Transverse colon (tissue), 4 donors: ENCODE measurements around the gene FAM50B. TPM values are rescaled to one million over a fixed set of nuclear protein-coding genes. Genes with fewer than 3 reads are reported as not detected.
A peak's percentile ranks its signal among the peaks of the same experiment; 100 is the strongest.

ENCODE experiments used
- DNase-seq: peaks from one replicate; pipeline ENCODE4 v3.0.0-alpha.2; 2019
- H3K27ac ChIP-seq, 4 donors: fragments of 200-600 bp; sonication (generic); 2 replicates each; pipeline ENCODE4 v1.5.1; 2016 to 2018; ENCODE audit warnings: inconsistent platforms in 4 of 4
- H3K27me3 ChIP-seq: fragments of 200-600 bp; sonication (generic); 2 replicates; pipeline ENCODE4 v1.5.1; 2017; ENCODE audit warnings: inconsistent platforms
- H3K36me3 ChIP-seq, 4 donors: fragments of 200-600 bp; sonication (generic); 2 replicates each; pipeline ENCODE4 v1.5.1; 2017 to 2019; ENCODE audit warnings: inconsistent platforms in 4 of 4
- H3K4me1 ChIP-seq, 4 donors: fragments of 200-600 bp; sonication (generic); 2 replicates each; pipeline ENCODE4 v1.5.1; 2017 to 2020; ENCODE audit warnings: inconsistent platforms in 4 of 4
- H3K4me3 ChIP-seq, 4 donors: fragments of 200-600 bp; sonication (generic); 1 replicate in 1 of 4; 2 replicates in 3 of 4; pipeline versions ENCODE4 v1.5.1 to v1.6.1; 2017 to 2019; ENCODE audit warnings: inconsistent platforms in 4 of 4
- H3K9me3 ChIP-seq, 2 donors: fragments of 200-600 bp; sonication (generic); 2 replicates each; pipeline ENCODE4 v1.5.1; 2017 to 2019; ENCODE audit warnings: inconsistent platforms in 2 of 2
- EP300 ChIP-seq: sonication (generic); formaldehyde crosslinking; IDR thresholded peaks from one replicate; pipeline ENCODE4 v1.6.1; 2017; ENCODE audit warnings: antibody characterized with exemption, low read depth
- POLR2A ChIP-seq: fragments of 450-650 bp; IDR thresholded peaks from one replicate; pipeline ENCODE4 v1.6.1; 2016; ENCODE audit warnings: antibody characterized with exemption, mild to moderate bottlenecking, moderate library complexity
- POLR2AphosphoS5 ChIP-seq, 3 donors: sonication (generic); formaldehyde crosslinking; IDR thresholded peaks; one replicate each; pipeline ENCODE4 v1.6.1; 2016; ENCODE audit warnings: antibody characterized with exemption in 3 of 3
- WGBS, 2 donors: methylation state at CpG; one replicate each; pipeline ENCODE4 v1.1.5; 2018; ENCODE audit warnings: low coverage in 1 of 2; 5-methylcytosine and 5-hydroxymethylcytosine counted together
- in situ Hi-C, 4 donors: fragments of 200-750 bp; cut with MboI; loops; one replicate each; pipeline versions ENCODE4 v1.15.0 to v1.15.1; 2017; ENCODE audit warnings: low sequenced_read_pairs in 3 of 4, low pct_ligation_motif_present in 1 of 4, low pct_unique_long_range_greater_than_20kb in 1 of 4
- intact Hi-C: fragments of 100-400 bp; cut with DNase I; formaldehyde crosslinking; loops from one replicate; pipeline ENCODE4 v1.15.1; 2023; ENCODE audit warnings: low total_unique reads
- total RNA-seq, 4 donors: library from RNA; depleted of rRNA; stranded (reverse); fragments of >200 nt; gene quantifications; one replicate each; pipeline ENCODE4 v1.1.0, GENCODE V29; 2016
- TF ChIP-seq, protein P1 (sequence below), 5 experiments: fragments of 200-600 bp in 3 of 5; fragments of 450-650 bp in 2 of 5; sonication (generic) in 3 of 5; IDR thresholded peaks; 1 replicate in 2 of 5; 2 replicates in 3 of 5; pipeline ENCODE4 v1.5.1; 2016 to 2017; ENCODE audit warnings: antibody characterized with exemption in 5 of 5, inconsistent platforms in 3 of 5, mild to moderate bottlenecking in 2 of 5, moderate library complexity in 1 of 5

Gene FAM50B, protein sequence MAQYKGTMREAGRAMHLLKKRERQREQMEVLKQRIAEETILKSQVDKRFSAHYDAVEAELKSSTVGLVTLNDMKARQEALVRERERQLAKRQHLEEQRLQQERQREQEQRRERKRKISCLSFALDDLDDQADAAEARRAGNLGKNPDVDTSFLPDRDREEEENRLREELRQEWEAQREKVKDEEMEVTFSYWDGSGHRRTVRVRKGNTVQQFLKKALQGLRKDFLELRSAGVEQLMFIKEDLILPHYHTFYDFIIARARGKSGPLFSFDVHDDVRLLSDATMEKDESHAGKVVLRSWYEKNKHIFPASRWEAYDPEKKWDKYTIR
- total RNA-seq: 1 to 10 TPM in 3 of 4 donors, not detected in 1; 3.4 to 6.4 (median 5.2) TPM

DNA sequence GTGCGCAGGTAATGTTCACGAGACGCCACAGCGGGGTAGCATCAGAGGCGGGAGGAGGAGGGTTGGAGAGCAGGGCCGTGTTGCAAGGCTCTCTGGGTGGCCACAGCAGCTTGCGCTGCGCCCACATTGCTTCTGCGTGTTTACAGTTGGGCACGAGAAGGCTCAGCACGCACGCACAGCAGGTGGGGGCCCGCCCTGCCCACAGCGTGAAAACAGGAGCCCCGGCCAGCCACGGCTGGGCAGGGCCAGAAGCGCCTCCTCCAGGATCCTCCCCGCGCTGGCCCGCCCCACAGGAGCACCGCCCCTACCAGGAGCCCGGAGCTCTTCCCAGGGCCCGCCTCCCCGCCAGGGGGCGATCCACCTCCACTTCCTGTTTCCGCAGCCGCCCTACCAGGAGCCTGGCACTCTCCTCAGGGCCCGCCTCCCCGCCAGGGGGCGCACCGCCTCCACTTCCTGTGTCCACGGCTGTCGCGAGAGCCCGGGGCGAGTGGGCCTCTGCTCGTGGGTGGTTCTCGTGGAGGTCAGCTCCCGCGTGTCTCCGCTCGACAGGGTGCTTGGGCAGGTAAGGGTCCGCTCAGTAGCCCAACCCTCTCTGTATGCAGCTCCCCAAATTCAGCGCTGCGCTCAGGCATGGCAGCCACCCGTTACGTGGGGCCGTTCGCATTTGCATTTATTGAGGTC is at the start of gene FAM50B:
TSS of gene FAM50B (plus strand) at position 449 of the 681 bp plus-strand sequence. CDS start 439 bp downstream, outside the sequence.
- Histone ChIP-seq H3K4me3 (peak within 1 kb of the TSS; percentile 23 to 52 (median 35)), H3K27me3 (no peaks in the 10 kb centered on the region), H3K36me3 (no peaks in the 10 kb centered on the region), H3K27ac (peak within 1 kb of the TSS; percentile 57 to 74 (median 72)), H3K4me1 (peaks cover 0 to 3% (median 0%) of the 10 kb centered on the region in 4 donors), H3K9me3 (no peaks in the 10 kb centered on the region)
- WGBS, 2 donors: 50 to 65% methylated on average over 1 to 49 of the region's 49 CpGs
- intact Hi-C loops: no loop called here
- in situ Hi-C loops: no loop called here
- DNase-seq: peak; percentile 94
- no peak for TF ChIP-seq EP300
- TF ChIP-seq, protein P1, sequence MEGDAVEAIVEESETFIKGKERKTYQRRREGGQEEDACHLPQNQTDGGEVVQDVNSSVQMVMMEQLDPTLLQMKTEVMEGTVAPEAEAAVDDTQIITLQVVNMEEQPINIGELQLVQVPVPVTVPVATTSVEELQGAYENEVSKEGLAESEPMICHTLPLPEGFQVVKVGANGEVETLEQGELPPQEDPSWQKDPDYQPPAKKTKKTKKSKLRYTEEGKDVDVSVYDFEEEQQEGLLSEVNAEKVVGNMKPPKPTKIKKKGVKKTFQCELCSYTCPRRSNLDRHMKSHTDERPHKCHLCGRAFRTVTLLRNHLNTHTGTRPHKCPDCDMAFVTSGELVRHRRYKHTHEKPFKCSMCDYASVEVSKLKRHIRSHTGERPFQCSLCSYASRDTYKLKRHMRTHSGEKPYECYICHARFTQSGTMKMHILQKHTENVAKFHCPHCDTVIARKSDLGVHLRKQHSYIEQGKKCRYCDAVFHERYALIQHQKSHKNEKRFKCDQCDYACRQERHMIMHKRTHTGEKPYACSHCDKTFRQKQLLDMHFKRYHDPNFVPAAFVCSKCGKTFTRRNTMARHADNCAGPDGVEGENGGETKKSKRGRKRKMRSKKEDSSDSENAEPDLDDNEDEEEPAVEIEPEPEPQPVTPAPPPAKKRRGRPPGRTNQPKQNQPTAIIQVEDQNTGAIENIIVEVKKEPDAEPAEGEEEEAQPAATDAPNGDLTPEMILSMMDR (IDR thresholded peaks at IDR 0.05): peak; percentile 81 to 99 (median 92)
- no peak for TF ChIP-seq POLR2A
- TF ChIP-seq POLR2AphosphoS5 (IDR thresholded peaks at IDR 0.05): peak in 2 of 3 donors; percentile 7 to 20

DNA sequence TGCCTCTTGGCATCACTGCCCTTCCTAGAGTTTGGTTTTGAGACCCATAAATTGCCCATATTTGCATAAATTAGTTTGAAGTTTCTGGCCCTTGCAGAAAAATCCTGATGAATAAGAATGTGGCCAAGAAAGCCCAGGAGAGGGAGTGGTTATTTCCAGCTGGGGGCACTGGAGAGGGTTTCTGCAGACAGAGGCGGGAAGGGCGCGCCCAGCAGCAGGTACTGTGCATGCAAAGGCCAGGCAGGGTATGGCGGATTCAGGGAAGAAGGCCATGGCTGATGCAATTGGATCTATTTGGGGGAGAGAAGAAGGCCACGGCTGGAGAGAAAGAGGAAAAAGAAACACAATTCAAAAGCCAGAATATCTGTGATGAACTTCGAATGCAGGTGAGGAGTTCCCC is 49.5 kb upstream of the FAM50B start:
- intact Hi-C loops (no loop called here), in situ Hi-C loops (no loop called here)
- Histone ChIP-seq H3K27me3 (no peaks in the 10 kb centered on the region), H3K36me3 (no peaks in the 10 kb centered on the region), H3K9me3 (no peaks in the 10 kb centered on the region), H3K27ac (no peak overlapping the region), H3K4me3 (no peak overlapping the region), H3K4me1 (peaks cover 0 to 3% (median 0%) of the 10 kb centered on the region in 4 donors)
- TF ChIP-seq POLR2A (no peak), POLR2AphosphoS5 (IDR thresholded peaks at IDR 0.05) (no peak), EP300 (no peak)
- TF ChIP-seq, protein P1 (IDR thresholded peaks at IDR 0.05): no peak
- no peak for DNase-seq
- WGBS, 2 donors: 83 to 100% methylated on average over 4 to 6 of the region's 6 CpGs

DNA sequence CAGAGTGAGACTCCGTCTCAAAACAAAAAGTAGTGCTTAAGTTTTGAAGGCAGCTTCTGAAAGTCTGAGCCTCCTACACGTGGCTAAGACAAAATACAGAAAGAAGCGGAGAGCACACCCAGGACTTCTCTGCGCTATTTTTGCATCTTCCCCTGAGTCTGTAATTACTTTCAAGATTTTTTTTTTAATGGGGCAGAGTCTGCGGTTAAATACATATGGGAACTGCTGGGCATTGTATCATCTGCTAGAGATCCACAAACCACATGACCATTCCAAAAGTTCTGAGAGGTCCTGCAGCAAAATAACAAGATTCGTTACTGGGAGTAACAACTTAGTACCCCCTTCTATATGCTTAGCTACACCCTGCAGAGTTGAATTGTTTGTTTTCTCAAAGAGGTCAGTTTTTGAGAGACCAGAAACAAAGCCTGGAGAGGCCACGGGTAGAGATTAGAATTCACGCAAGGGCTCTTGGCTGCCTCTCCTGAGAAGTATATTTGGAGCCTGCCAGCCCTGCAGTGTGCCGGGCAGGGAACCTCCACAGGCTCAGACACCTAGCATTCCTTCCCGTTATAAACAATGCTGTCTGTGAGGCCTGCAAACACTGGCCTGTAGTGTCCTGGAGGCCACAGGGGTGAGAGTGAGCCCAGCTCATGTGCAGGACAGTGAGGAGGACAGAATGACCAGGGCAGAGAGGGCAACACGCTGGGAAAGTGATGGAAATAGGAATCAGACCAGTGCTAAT is 48.2 kb upstream of the FAM50B start:
- DNase-seq: no peak
- Histone ChIP-seq H3K27me3 (no peaks in the 10 kb centered on the region), H3K4me3 (no peak overlapping the region), H3K4me1 (peaks cover 0 to 3% (median 0%) of the 10 kb centered on the region in 4 donors), H3K9me3 (no peaks in the 10 kb centered on the region), H3K27ac (peak overlapping the region in 2 of 4 donors; percentile 2 to 46), H3K36me3 (no peaks in the 10 kb centered on the region)
- 82 to 100% methylated on average over 3 to 11 of the region's 11 CpGs for WGBS, 2 donors
- TF ChIP-seq POLR2AphosphoS5 (IDR thresholded peaks at IDR 0.05): no peak
- no peak for TF ChIP-seq POLR2A
- TF ChIP-seq EP300: no peak
- TF ChIP-seq, protein P1 (IDR thresholded peaks at IDR 0.05): no peak
- intact Hi-C loops: no loop called here
- in situ Hi-C loops: no loop called here

DNA sequence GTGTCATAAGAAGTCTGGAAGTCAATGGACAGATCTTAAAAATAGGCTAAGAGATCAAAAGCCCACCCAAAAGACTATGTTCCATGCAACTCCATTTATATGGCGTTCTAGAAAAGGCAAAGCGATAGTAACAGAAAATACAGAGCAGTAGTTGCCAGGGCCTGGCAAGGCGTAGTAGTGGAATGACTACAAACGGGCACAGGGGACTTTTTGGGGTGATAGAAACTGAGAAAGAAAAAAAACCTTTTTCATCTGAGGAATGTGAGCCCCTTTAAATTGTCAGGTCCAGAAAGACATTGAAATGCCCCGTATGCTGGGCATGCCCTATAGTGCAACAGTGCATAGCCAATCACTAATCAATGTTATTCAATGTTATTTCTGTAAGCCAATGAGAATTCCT is 47.2 kb upstream of the FAM50B start:
- peaks cover 0 to 3% (median 0%) of the 10 kb centered on the region in 4 donors for H3K4me1 ChIP-seq
- no peaks in the 10 kb centered on the region for H3K9me3 ChIP-seq
- no peaks in the 10 kb centered on the region for H3K36me3 ChIP-seq
- in situ Hi-C loops: no loop called here
- DNase-seq: no peak
- intact Hi-C loops: no loop called here
- no peak for TF ChIP-seq EP300
- no peak for TF ChIP-seq POLR2AphosphoS5 (IDR thresholded peaks at IDR 0.05)
- TF ChIP-seq, protein P1 (IDR thresholded peaks at IDR 0.05): no peak
- no peak for TF ChIP-seq POLR2A
- H3K27me3 ChIP-seq: no peaks in the 10 kb centered on the region
- 88 to 90% methylated on average over 3 to 5 of the region's 5 CpGs for WGBS, 2 donors
- no peak overlapping the region for H3K4me3 ChIP-seq
- peak overlapping the region in 1 of 4 donors; percentile 46 for H3K27ac ChIP-seq
